Common myeloid progenitor, CD34-positive (primary cell): ENCODE data around the gene PPP1R13L.

Experiments
- CTCF ChIA-PET: fragments of 350-600 bp; sonication (Branson Sonifier 250); formaldehyde crosslinking; loops from one replicate; lab custom pipeline; 2021; ENCODE audit warnings: antibody characterized with exemption; lab: Charles Lee
- POLR2A ChIA-PET: fragments of 350-600 bp; sonication (Branson Sonifier 250); formaldehyde crosslinking; loops from one replicate; lab custom pipeline; 2021; ENCODE audit warnings: antibody characterized with exemption; lab: Charles Lee
- DNase-seq, 3 donors: peaks; one replicate each; pipeline versions ENCODE4 v3.0.0 to v3.0.0-alpha.2; 2013
- H3K27ac ChIP-seq, 2 experiments: 1 replicate in 1 of 2; 2 replicates in 1 of 2; pipeline ENCODE4 v1.7.0; 2013; ENCODE audit warnings: inconsistent platforms in 2 of 2, low read length in 2 of 2, mild to moderate bottlenecking in 2 of 2, low read depth in 1 of 2, moderate library complexity in 1 of 2; ENCODE audit not compliant: severe bottlenecking in 2 of 2, insufficient read depth in 1 of 2, poor library complexity in 1 of 2
- H3K27me3 ChIP-seq, 5 experiments: replicated peaks in 2 of 5; 1 replicate in 3 of 5; 2 replicates in 2 of 5; pipeline versions ENCODE4 v1.6.1 to v1.7.0; 2013; ENCODE audit warnings: low read length in 4 of 5, mild to moderate bottlenecking in 2 of 5, moderate library complexity in 2 of 5, inconsistent platforms in 1 of 5; ENCODE audit not compliant: insufficient read depth in 5 of 5, control insufficient read depth in 4 of 5
- H3K36me3 ChIP-seq, 4 experiments: 1 replicate in 2 of 4; 2 replicates in 2 of 4; pipeline versions ENCODE4 v1.6.1 to v1.7.0; 2013; ENCODE audit warnings: low read length in 3 of 4, control low read depth in 1 of 4, mild to moderate bottlenecking in 1 of 4; ENCODE audit not compliant: control insufficient read depth in 4 of 4, insufficient read depth in 4 of 4
- H3K4me1 ChIP-seq, 4 experiments: 1 replicate in 3 of 4; 2 replicates in 1 of 4; pipeline versions ENCODE4 v1.6.1 to v1.7.1; 2013; ENCODE audit warnings: low read length in 3 of 4, mild to moderate bottlenecking in 3 of 4, control low read depth in 1 of 4, inconsistent platforms in 1 of 4, moderate library complexity in 1 of 4; ENCODE audit not compliant: control insufficient read depth in 4 of 4, insufficient read depth in 4 of 4; ENCODE audit errors: control extremely low read depth in 1 of 4
- H3K4me3 ChIP-seq, 7 experiments: 1 replicate in 4 of 7; 2 replicates in 3 of 7; pipeline versions ENCODE4 v1.5.1 to v1.7.0; 2013; ENCODE audit warnings: mild to moderate bottlenecking in 7 of 7, low read length in 6 of 7, moderate library complexity in 6 of 7, inconsistent platforms in 2 of 7, low read depth in 2 of 7, control low read depth in 1 of 7; ENCODE audit not compliant: insufficient read depth in 4 of 7, control insufficient read depth in 1 of 7; ENCODE audit errors: extremely low read depth in 1 of 7
- H3K9me3 ChIP-seq, 5 experiments: 1 replicate in 4 of 5; 2 replicates in 1 of 5; pipeline versions ENCODE4 v1.6.1 to v1.7.1; 2013; ENCODE audit warnings: low read length in 4 of 5, mild to moderate bottlenecking in 2 of 5, inconsistent platforms in 1 of 5, low read depth in 1 of 5, moderate library complexity in 1 of 5; ENCODE audit not compliant: control insufficient read depth in 4 of 5, insufficient read depth in 2 of 5; ENCODE audit errors: control extremely low read depth in 1 of 5
- WGBS: methylation state at CpG from one replicate; pipeline ENCODE4 v1.1.5; 2013; ENCODE audit not compliant: insufficient coverage; 5-methylcytosine and 5-hydroxymethylcytosine counted together

PPP1R13L gene

DNA sequence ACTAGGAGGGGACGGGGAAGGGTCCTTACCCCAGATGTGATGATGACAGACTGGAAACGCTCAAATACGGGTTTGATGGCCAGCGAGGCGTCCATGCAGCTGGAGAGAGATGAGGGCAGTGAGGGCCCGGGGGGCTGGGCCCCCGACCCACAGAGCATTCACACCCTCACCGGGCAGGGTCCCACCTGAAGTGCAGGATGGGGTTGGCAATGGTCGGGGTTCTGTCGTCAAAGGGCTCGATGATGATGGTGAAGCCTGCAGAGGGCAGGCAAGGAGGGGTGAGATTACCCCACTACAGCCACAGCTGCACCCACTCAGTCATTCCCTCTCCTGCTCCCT is 47.5 kb downstream of the PPP1R13L start:
- Histone ChIP-seq H3K4me1 (no peaks in the 10 kb centered on the region), H3K27me3 (no peaks in the 10 kb centered on the region), H3K36me3 (peaks cover 4 to 70% (median 36%) of the 10 kb centered on the region in 4 experiments), H3K27ac (no peak overlapping the region), H3K4me3 (no peak overlapping the region), H3K9me3 (no peaks in the 10 kb centered on the region)
- 95% methylated on average over 9 of the region's 11 CpGs for WGBS
- POLR2A ChIA-PET = no interaction called here
- CTCF ChIA-PET = no interaction called here
- no peak for DNase-seq

DNA sequence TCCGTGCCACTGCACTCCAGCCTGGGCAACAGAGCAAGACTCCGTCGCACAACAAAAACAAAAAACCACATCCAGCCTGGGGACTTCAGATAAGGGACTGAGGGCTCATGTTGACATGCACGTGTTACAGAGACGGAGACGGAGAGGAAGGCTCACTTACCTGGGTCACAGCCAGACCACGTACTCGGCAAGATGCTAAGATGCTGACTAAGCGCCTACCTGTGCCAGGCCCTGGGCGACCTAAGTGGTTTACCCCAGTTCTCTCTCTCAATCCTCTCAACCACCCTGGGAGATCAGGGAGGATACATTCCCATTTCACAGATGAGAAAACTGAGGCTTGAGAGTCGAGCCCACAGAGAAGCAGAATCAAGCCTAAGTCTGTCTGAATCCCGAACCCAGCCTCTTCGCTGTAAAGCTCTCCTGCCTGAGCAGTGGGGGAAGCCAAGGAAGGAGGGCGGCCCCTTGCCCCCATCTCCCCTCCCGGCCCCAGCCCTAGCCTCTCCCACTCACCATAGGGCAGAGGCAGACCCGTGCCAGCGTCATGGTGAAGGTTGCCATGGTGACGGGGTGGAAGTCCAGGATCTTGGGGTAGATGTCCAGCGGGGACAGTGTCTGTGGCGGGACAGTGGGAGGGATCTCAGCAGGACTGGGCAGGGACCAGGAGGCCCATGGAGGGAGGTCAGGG is 48.0 kb downstream of the PPP1R13L start:
- DNase-seq = peak; percentile 12 to 64 (median 42)
- Histone ChIP-seq H3K36me3 (peaks cover 7 to 71% (median 37%) of the 10 kb centered on the region in 4 experiments), H3K27me3 (no peaks in the 10 kb centered on the region), H3K27ac (no peak overlapping the region), H3K4me1 (no peaks in the 10 kb centered on the region), H3K4me3 (no peak overlapping the region), H3K9me3 (no peaks in the 10 kb centered on the region)
- CTCF ChIA-PET = no interaction called here
- 81% methylated on average over 15 of the region's 20 CpGs for WGBS
- POLR2A ChIA-PET = no interaction called here

DNA sequence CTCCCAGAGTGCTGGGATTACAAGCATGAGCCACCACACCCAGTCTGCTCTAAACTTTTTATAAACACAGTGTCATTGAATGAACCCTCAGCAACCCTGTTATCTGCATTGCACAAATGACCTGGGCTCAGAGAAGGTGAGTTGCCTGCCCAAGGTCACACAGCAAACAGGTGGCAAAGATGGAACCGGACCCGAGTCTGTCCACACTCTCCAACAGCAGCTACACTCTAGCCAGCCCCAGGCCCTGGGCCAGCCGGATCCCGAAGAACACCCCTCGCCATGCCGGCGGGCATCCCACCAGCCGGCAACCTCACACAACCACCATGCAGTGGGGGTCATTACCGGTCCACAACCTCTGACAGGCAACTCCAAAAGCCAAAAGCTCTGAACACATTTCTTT is 49.0 kb downstream of the PPP1R13L start:
- Histone ChIP-seq H3K9me3 (no peaks in the 10 kb centered on the region), H3K4me3 (no peak overlapping the region), H3K27ac (no peak overlapping the region), H3K36me3 (peaks cover 4 to 72% (median 34%) of the 10 kb centered on the region in 4 experiments), H3K4me1 (no peaks in the 10 kb centered on the region), H3K27me3 (no peaks in the 10 kb centered on the region)
- CTCF ChIA-PET = interaction anchor here (0.9 kb wide), 1 partner anchor 11 kb away, joined by 4 read pairs; no protein-coding TSS in a partner anchor
- no peak for DNase-seq
- WGBS = 96% methylated on average over 9 of the region's 9 CpGs
- POLR2A ChIA-PET = no interaction called here

- Histone ChIP-seq H3K4me3 (no peak overlapping the region), H3K9me3 (no peaks in the 10 kb centered on the region), H3K27ac (no peak overlapping the region), H3K27me3 (no peaks in the 10 kb centered on the region), H3K36me3 (peaks cover 4 to 77% (median 35%) of the 10 kb centered on the region in 4 experiments), H3K4me1 (no peaks in the 10 kb centered on the region)
- 100% methylated on average over 8 of the region's 9 CpGs for WGBS
- no peak for DNase-seq
- POLR2A ChIA-PET = no interaction called here
- CTCF ChIA-PET = interaction anchor here (0.9 kb wide), 1 partner anchor 12 kb away, joined by 4 read pairs; no protein-coding TSS in a partner anchor
These were observed 49.5 kb downstream of the PPP1R13L start for GRCh38 chr19:45355402-45355801.

- CTCF ChIA-PET = no interaction called here
- no peak overlapping the region for H3K4me3 ChIP-seq
- H3K9me3 ChIP-seq = no peaks in the 10 kb centered on the region
- H3K27me3 ChIP-seq = no peaks in the 10 kb centered on the region
- DNase-seq = no peak
- WGBS = 94% methylated on average over 8 of the region's 11 CpGs
- H3K36me3 ChIP-seq = peaks cover 4 to 76% (median 34%) of the 10 kb centered on the region in 4 experiments
- no peaks in the 10 kb centered on the region for H3K4me1 ChIP-seq
- POLR2A ChIA-PET = no interaction called here
- no peak overlapping the region for H3K27ac ChIP-seq
These were observed 50.5 kb downstream of the PPP1R13L start for GRCh38 chr19:45354241-45354842.

DNA sequence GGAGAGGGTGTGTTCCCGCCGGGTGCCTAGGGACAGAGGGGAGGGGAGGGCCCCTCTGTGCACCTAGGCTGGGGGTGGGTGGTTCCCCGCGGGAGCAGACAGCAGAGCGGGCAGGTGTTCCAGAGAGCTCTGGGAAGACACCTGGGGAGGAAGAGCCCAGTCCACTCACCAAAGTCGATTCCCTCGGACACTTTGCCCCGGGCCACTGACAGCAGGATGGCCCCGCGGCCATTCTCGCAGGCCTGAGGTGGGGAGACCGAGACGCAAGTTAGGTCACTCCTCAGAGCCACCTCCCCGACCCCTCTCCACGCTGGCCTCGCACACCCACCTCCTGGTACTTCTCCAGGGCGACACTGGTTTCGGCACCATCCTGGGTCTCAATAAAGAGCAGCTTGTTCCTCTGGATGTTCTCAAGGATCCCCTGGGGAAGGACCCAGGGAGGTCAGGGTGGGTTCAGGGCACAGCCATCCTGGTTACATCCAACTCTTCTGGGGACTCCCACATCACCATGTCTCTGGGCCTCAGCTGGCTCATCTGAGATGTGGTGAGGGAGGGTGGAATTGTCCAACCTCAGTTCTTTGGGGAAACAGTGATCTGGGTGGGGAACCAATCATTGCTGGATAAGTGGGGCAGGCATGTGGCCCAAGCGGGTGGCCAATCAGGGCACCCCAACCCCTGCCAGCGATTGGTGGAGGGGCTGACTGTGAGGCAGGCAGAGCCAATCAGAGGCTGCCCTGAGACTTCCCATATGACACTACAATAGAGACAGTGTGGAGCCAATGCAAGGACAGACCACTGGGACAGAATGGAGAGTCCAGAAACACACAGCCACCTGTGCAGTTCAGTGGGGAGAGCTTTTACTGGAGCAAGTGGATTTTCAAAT is 51.7 kb downstream of the PPP1R13L start:
- ChIA-PET POLR2A (no interaction called here), CTCF (no interaction called here)
- no peak overlapping the region for H3K27ac ChIP-seq
- H3K4me1 ChIP-seq = no peaks in the 10 kb centered on the region
- H3K9me3 ChIP-seq = no peaks in the 10 kb centered on the region
- WGBS = 98% methylated on average over 19 of the region's 20 CpGs
- no peak for DNase-seq
- peaks cover 0 to under 1% (median 0%) of the 10 kb centered on the region in 5 experiments for H3K27me3 ChIP-seq
- peaks cover 4 to 64% (median 29%) of the 10 kb centered on the region in 4 experiments for H3K36me3 ChIP-seq
- H3K4me3 ChIP-seq = no peak overlapping the region
